HCT116 (cell line): ENCODE data around the gene LDAH. TPM values are rescaled to one million over a fixed set of nuclear protein-coding genes. Genes with fewer than 3 reads are reported as not detected.

Experiments
- ATAC-seq: fragments of 200-7000 bp; cut with Tn5 transposase; 2 replicates; pipeline ENCODE4 v1.9.1; 2020; ENCODE audit warnings: mild to moderate bottlenecking, moderate library complexity
- BruUV-seq: library from RNA; stranded (reverse); fragments of 400-500 nt; replicated peaks from 2 replicates; lab custom pipeline; 2021; lab: Mats Ljungman, UMichigan
- CTCF ChIA-PET: fragments of 300-600 bp; sonication (Branson Sonifier 250); formaldehyde crosslinking; loops from one replicate; lab custom pipeline; 2021; ENCODE audit warnings: antibody characterized with exemption; lab: Charles Lee
- POLR2A ChIA-PET: fragments of 300-600, 350-600 bp; sonication (Branson Sonifier 250); formaldehyde crosslinking; loops from one replicate; lab custom pipeline; 2021; ENCODE audit warnings: antibody characterized with exemption; lab: Charles Lee
- RAD21 ChIA-PET, 2 experiments: fragments of 300-600 bp; sonication (Branson Sonifier 250); formaldehyde crosslinking; loops; one replicate each; lab custom pipeline; 2023; ENCODE audit warnings: low total read pairs in 2 of 2; ENCODE audit not compliant: uncharacterized antibody in 2 of 2, unreplicated experiment in 2 of 2, low non-redundant PET in 1 of 2; lab: Charles Lee
- DNase-seq: peaks from one replicate; pipeline ENCODE4 v3.0.0-alpha.2; 2010; ENCODE audit warnings: low read depth, low spot score
- H2AFZ ChIP-seq: fragments of 200-600 bp; shearing (Covaris generic), sonication (generic); 2 replicates; pipeline ENCODE4 v1.6.1; 2017; ENCODE audit warnings: low read depth, mixed run types, mixed read lengths, antibody characterized with exemption, low read length; ENCODE audit not compliant: poor library complexity, severe bottlenecking
- H3K27ac ChIP-seq: 2 replicates; pipeline ENCODE4 v1.5.1; 2012; ENCODE audit warnings: low read depth, low read length
- H3K27me3 ChIP-seq: fragments of 200-600 bp; sonication (generic); 2 replicates; pipeline ENCODE4 v1.6.1; 2016; ENCODE audit warnings: mixed run types, low read length, mixed read lengths; ENCODE audit not compliant: insufficient read depth
- H3K36me3 ChIP-seq, 2 experiments: fragments of 200-500 bp in 1 of 2; fragments of 200-600 bp in 1 of 2; sonication (Bioruptor generic) in 1 of 2; sonication (generic) in 1 of 2; 2 replicates each; pipeline versions ENCODE4 v1.5.1 to v1.6.1; 2014 to 2016; ENCODE audit warnings: low read length in 2 of 2, inconsistent platforms in 1 of 2, mixed read lengths in 1 of 2, mixed run types in 1 of 2; ENCODE audit not compliant: insufficient read depth in 2 of 2, control insufficient read depth in 1 of 2
- H3K4me1 ChIP-seq, 2 experiments: fragments of 200-600 bp in 1 of 2; sonication (generic) in 1 of 2; 2 replicates each; pipeline versions ENCODE4 v1.5.1 to v1.6.1; 2012 to 2017; ENCODE audit warnings: low read length in 2 of 2, inconsistent platforms in 1 of 2, mild to moderate bottlenecking in 1 of 2, mixed read lengths in 1 of 2, mixed run types in 1 of 2, moderate library complexity in 1 of 2; ENCODE audit not compliant: insufficient read depth in 2 of 2, control insufficient read depth in 1 of 2
- H3K4me2 ChIP-seq: fragments of 200-600 bp; sonication (generic); 2 replicates; pipeline ENCODE4 v1.6.1; 2017; ENCODE audit warnings: mixed run types, low read length, mixed read lengths
- H3K4me3 ChIP-seq, 2 experiments: fragments of 200-600 bp in 1 of 2; sonication (generic) in 1 of 2; replicated peaks in 1 of 2; 2 replicates each; pipeline ENCODE4 v1.5.1; 2011 to 2016; ENCODE audit warnings: low read length in 2 of 2, control low read depth in 1 of 2, low read depth in 1 of 2, mild to moderate bottlenecking in 1 of 2, mixed read lengths in 1 of 2, mixed run types in 1 of 2
- H3K79me2 ChIP-seq: fragments of 200-600 bp; sonication (generic); 2 replicates; pipeline ENCODE4 v1.6.1; 2017; ENCODE audit warnings: mild to moderate bottlenecking, mixed run types, low read length, moderate library complexity, mixed read lengths; ENCODE audit not compliant: insufficient read depth
- H3K9ac ChIP-seq: fragments of 200-600 bp; sonication (generic); 2 replicates; pipeline ENCODE4 v1.6.1; 2016; ENCODE audit warnings: low read length, mixed read lengths
- H3K9me2 ChIP-seq: fragments of 200-600 bp; sonication (generic), shearing (Covaris generic); 2 replicates; pipeline ENCODE4 v1.6.1; 2017; ENCODE audit warnings: mixed run types, mild to moderate bottlenecking, moderate library complexity; ENCODE audit not compliant: insufficient read depth
- H3K9me3 ChIP-seq, 2 experiments: fragments of 200-500 bp in 1 of 2; fragments of 200-600 bp in 1 of 2; sonication (Bioruptor generic) in 1 of 2; sonication (generic) in 1 of 2; 2 replicates each; pipeline ENCODE4 v1.6.1; 2014 to 2017; ENCODE audit warnings: low read length in 2 of 2, mixed read lengths in 2 of 2, inconsistent platforms in 1 of 2, low read depth in 1 of 2, mild to moderate bottlenecking in 1 of 2, mixed run types in 1 of 2, moderate library complexity in 1 of 2; ENCODE audit not compliant: control insufficient read depth in 1 of 2, insufficient read depth in 1 of 2
- H4K20me1 ChIP-seq: fragments of 200-600 bp; sonication (generic), shearing (Covaris generic); 2 replicates; pipeline ENCODE4 v1.6.1; 2017; ENCODE audit warnings: mixed run types, mild to moderate bottlenecking, moderate library complexity; ENCODE audit not compliant: insufficient read depth
- CBX3 ChIP-seq: IDR thresholded peaks from 2 replicates; pipeline ENCODE4 v1.6.1; 2012; ENCODE audit warnings: low read depth
- CEBPB ChIP-seq: IDR thresholded peaks from 2 replicates; pipeline ENCODE4 v1.6.1; 2012; ENCODE audit warnings: low read depth
- EGR1 ChIP-seq: IDR thresholded peaks from 2 replicates; pipeline ENCODE4 v1.6.1; 2012; ENCODE audit warnings: low read depth
- FOSL1 ChIP-seq: IDR thresholded peaks from 2 replicates; pipeline ENCODE4 v1.6.1; 2012; ENCODE audit warnings: low read depth
- JUND ChIP-seq: IDR thresholded peaks from 2 replicates; pipeline ENCODE4 v1.6.1; 2012
- POLR2A ChIP-seq: IDR thresholded peaks from 2 replicates; pipeline ENCODE4 v1.7.0; 2011; ENCODE audit warnings: borderline replicate concordance; ENCODE audit not compliant: insufficient read depth, insufficient read length; ENCODE audit errors: extremely low read depth
- POLR2AphosphoS5 ChIP-seq: IDR thresholded peaks from 2 replicates; pipeline ENCODE4 v1.6.1; 2011; ENCODE audit warnings: mild to moderate bottlenecking, low read depth, low read length, moderate library complexity
- SIN3A ChIP-seq: IDR thresholded peaks from 2 replicates; pipeline ENCODE4 v1.6.1; 2012; ENCODE audit warnings: low read depth
- SP1 ChIP-seq: IDR thresholded peaks from 2 replicates; pipeline ENCODE4 v1.6.1; 2012; ENCODE audit warnings: low read depth
- SRF ChIP-seq: IDR thresholded peaks from 2 replicates; pipeline ENCODE4 v1.6.1; 2012; ENCODE audit warnings: low read depth
- TCF7L2 ChIP-seq: IDR thresholded peaks from 2 replicates; pipeline ENCODE4 v1.7.0; 2011; ENCODE audit warnings: borderline replicate concordance, inconsistent platforms; ENCODE audit not compliant: insufficient read depth, insufficient read length; ENCODE audit errors: extremely low read depth
- ZFX ChIP-seq: fragments of 450-650 bp; IDR thresholded peaks from 2 replicates; pipeline ENCODE4 v1.6.1; 2017
- ZNF274 ChIP-seq: fragments of 200-500 bp; sonication (Bioruptor generic); IDR thresholded peaks from 2 replicates; pipeline ENCODE4 v1.6.1; 2014; ENCODE audit warnings: mild to moderate bottlenecking, low read depth, low read length, inconsistent platforms
- intact Hi-C: fragments of 100-400 bp; cut with micrococcal nuclease; formaldehyde crosslinking; loops from 2 replicates; pipeline ENCODE4 v1.10.0; 2022
- total RNA-seq: library from RNA; stranded (reverse); gene quantifications from one replicate; pipeline ENCODE4 v1.2.1, GENCODE V29; 2021; ENCODE audit not compliant: unreplicated experiment
- TF ChIP-seq, protein P1 (sequence below): IDR thresholded peaks from 2 replicates; pipeline ENCODE4 v1.6.1; 2012; ENCODE audit warnings: low read depth
- TF ChIP-seq, protein P2 (sequence below): IDR thresholded peaks from 2 replicates; pipeline ENCODE4 v1.6.1; 2012
- TF ChIP-seq, protein P3 (sequence below), 3 experiments: fragments of 200-600 bp in 1 of 3; sonication (generic) in 1 of 3; IDR thresholded peaks in 2 of 3; conservative IDR thresholded peaks in 1 of 3; 2 replicates each; pipeline ENCODE4 v1.5.1; 2012 to 2017; ENCODE audit warnings: low read depth in 2 of 3, low read length in 2 of 3, antibody characterized with exemption in 1 of 3, borderline replicate concordance in 1 of 3, control low read depth in 1 of 3, mild to moderate bottlenecking in 1 of 3, mixed read lengths in 1 of 3, mixed run types in 1 of 3, moderate library complexity in 1 of 3; ENCODE audit not compliant: insufficient read depth in 1 of 3
- TF ChIP-seq, protein P4 (sequence below): IDR thresholded peaks from 2 replicates; pipeline ENCODE4 v1.6.1; 2011; ENCODE audit warnings: mild to moderate bottlenecking, low read length, moderate library complexity; ENCODE audit not compliant: insufficient replicate concordance; ENCODE audit errors: extremely low read depth

LDAH gene
- total RNA-seq, 1 experiment from 2014 or later: 25.7 TPM

DNA sequence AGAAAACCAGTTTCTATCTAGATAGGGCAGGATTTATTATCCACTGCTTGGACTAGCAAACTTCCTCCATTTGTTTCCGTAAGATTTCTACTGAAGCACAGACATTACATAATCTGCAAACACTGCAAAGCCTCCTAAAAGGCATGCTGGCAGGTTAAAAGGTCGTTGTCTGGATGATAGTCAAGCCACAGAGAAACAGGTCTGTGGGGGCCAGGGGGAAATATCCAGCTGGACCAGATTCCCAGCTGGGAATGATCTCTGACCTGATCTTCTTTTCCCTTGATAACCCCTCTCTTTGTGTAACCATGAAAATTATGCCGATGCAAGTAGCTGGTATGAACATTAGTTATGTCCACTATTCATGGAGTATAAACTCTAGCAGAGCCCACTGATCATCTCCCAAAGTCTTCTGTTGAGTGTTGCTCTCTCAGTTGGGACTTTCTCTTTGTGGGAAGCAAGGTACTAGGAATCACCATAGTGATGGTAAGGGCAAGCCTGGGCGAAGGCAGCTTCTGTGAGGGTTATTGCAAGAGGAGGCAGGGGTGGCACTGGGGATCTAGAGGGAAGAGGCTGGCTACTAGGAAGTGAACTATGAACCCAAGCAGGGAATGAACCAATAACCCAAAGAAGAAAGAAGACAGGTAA is 94.7 kb downstream of the LDAH start:
- Histone ChIP-seq H3K27me3 (no peaks in the 10 kb centered on the region), H3K9me2 (no peaks in the 10 kb centered on the region), H3K9me3 (no peaks in the 10 kb centered on the region), H3K4me2 (no peak overlapping the region), H3K79me2 (no peaks in the 10 kb centered on the region), H3K4me3 (no peak overlapping the region), H3K4me1 (no peaks in the 10 kb centered on the region), H4K20me1 (no peaks in the 10 kb centered on the region), H3K9ac (no peak overlapping the region), H3K27ac (no peak overlapping the region)
- intact Hi-C loops: no loop called here
- CTCF ChIA-PET: interaction anchor here (1.5 kb wide), 1 partner anchor 53 kb away, joined by 4 read pairs; no protein-coding TSS in a partner anchor
- POLR2A ChIA-PET: no interaction called here
- RAD21 ChIA-PET: no interaction called here
- no peak for DNase-seq
- TF ChIP-seq JUND (no peak), POLR2AphosphoS5 (no peak), CEBPB (no peak), SRF (no peak), FOSL1 (no peak), CBX3 (no peak), SIN3A (no peak), TCF7L2 (no peak), ZFX (no peak), POLR2A (no peak), EGR1 (no peak), ZNF274 (no peak), SP1 (no peak)
- TF ChIP-seq, protein P1, sequence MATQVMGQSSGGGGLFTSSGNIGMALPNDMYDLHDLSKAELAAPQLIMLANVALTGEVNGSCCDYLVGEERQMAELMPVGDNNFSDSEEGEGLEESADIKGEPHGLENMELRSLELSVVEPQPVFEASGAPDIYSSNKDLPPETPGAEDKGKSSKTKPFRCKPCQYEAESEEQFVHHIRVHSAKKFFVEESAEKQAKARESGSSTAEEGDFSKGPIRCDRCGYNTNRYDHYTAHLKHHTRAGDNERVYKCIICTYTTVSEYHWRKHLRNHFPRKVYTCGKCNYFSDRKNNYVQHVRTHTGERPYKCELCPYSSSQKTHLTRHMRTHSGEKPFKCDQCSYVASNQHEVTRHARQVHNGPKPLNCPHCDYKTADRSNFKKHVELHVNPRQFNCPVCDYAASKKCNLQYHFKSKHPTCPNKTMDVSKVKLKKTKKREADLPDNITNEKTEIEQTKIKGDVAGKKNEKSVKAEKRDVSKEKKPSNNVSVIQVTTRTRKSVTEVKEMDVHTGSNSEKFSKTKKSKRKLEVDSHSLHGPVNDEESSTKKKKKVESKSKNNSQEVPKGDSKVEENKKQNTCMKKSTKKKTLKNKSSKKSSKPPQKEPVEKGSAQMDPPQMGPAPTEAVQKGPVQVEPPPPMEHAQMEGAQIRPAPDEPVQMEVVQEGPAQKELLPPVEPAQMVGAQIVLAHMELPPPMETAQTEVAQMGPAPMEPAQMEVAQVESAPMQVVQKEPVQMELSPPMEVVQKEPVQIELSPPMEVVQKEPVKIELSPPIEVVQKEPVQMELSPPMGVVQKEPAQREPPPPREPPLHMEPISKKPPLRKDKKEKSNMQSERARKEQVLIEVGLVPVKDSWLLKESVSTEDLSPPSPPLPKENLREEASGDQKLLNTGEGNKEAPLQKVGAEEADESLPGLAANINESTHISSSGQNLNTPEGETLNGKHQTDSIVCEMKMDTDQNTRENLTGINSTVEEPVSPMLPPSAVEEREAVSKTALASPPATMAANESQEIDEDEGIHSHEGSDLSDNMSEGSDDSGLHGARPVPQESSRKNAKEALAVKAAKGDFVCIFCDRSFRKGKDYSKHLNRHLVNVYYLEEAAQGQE: no peak
- TF ChIP-seq, protein P2, sequence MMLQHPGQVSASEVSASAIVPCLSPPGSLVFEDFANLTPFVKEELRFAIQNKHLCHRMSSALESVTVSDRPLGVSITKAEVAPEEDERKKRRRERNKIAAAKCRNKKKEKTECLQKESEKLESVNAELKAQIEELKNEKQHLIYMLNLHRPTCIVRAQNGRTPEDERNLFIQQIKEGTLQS: no peak
- TF ChIP-seq, protein P3, sequence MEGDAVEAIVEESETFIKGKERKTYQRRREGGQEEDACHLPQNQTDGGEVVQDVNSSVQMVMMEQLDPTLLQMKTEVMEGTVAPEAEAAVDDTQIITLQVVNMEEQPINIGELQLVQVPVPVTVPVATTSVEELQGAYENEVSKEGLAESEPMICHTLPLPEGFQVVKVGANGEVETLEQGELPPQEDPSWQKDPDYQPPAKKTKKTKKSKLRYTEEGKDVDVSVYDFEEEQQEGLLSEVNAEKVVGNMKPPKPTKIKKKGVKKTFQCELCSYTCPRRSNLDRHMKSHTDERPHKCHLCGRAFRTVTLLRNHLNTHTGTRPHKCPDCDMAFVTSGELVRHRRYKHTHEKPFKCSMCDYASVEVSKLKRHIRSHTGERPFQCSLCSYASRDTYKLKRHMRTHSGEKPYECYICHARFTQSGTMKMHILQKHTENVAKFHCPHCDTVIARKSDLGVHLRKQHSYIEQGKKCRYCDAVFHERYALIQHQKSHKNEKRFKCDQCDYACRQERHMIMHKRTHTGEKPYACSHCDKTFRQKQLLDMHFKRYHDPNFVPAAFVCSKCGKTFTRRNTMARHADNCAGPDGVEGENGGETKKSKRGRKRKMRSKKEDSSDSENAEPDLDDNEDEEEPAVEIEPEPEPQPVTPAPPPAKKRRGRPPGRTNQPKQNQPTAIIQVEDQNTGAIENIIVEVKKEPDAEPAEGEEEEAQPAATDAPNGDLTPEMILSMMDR (IDR thresholded peaks at IDR 0.05 in 2 of 3, conservative IDR thresholded peaks at IDR 0.05 in 1 of 3; ENCODE audit: borderline replicate concordance in 1 of 3, insufficient read depth in 1 of 3, low read depth in 2 of 3, low read length in 2 of 3): no peak
- TF ChIP-seq, protein P4, sequence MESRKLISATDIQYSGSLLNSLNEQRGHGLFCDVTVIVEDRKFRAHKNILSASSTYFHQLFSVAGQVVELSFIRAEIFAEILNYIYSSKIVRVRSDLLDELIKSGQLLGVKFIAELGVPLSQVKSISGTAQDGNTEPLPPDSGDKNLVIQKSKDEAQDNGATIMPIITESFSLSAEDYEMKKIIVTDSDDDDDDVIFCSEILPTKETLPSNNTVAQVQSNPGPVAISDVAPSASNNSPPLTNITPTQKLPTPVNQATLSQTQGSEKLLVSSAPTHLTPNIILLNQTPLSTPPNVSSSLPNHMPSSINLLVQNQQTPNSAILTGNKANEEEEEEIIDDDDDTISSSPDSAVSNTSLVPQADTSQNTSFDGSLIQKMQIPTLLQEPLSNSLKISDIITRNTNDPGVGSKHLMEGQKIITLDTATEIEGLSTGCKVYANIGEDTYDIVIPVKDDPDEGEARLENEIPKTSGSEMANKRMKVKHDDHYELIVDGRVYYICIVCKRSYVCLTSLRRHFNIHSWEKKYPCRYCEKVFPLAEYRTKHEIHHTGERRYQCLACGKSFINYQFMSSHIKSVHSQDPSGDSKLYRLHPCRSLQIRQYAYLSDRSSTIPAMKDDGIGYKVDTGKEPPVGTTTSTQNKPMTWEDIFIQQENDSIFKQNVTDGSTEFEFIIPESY: no peak
- TF ChIP-seq, all 23 proteins: peak for 0
- no peak for ATAC-seq
- Histone ChIP-seq H2AFZ (no peak overlapping the region), H3K36me3 (no peaks in the 10 kb centered on the region)
- no TSS peak for BruUV-seq
